ENCODE measurements around the gene CDC42SE1.
"Not testable (repeated sequence)": the region's sequence is repeated elsewhere in the genome, so short reads cannot be mapped to it uniquely, and the experiment has no call there.

CDC42SE1 gene, protein sequence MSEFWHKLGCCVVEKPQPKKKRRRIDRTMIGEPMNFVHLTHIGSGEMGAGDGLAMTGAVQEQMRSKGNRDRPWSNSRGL

DNA sequence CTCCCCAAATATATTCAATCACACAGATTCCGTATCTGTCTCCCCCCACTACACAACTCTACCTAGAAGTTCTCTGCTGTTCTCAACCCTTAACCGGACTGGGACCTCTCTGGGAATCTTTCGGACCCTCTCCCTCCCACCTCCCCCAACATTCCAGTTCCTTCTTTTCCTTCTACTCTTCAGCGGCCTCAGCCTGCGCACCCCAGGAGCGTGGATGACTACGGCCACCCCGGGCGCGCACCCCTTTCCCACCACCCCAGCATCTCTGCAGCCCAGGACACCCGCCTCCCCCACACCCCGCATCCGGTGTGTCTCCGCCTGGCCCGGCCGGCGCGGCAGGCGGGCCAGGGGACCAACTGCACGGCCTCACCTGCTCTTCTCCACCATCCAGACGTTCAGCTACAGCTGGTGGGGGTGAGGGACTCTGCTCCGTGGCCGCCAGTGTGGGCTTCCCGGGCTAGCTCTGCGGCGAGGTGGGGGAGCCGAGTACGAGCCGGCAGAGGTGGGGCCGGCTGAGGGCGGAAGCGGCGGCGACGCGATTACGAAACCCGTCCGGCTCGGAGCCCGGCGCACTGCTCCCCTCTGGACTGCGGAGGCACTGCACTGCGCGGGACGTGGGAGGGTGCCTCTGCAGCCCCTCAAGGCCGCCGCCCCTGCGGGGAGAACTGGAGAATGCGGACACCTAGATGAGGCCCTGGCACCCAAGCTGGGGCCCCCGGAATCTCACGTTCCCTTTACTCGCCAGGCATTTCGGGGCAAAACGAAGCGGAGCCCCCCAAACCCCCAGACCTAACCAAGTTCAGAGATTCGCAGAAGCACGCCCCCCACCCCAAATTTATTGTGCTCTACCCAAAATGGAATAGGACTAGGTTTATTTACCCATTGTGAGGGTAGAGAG, at the start of gene CDC42SE1:
Gene CDC42SE1 (minus strand): TSS at position 514 of the 898 bp plus-strand sequence. CDS start 3,892 bp downstream, outside the sequence.
- Histone ChIP-seq H3K9me3 (ENCODE audit: control insufficient read depth in 1 of 2, low read length in 2 of 2) (no peaks in the 10 kb centered on the region), H3K27ac (ENCODE audit: low read length) (peak within 1 kb of the TSS; percentile 98), H3K36me3 (ENCODE audit: control insufficient read depth in 1 of 2, insufficient read depth in 2 of 2, low read length in 2 of 2) (peaks cover 19 to 34% of the 10 kb centered on the region in 2 donors), H3K27me3 (ENCODE audit: low read depth, low read length) (no peaks in the 10 kb centered on the region), H3K4me1 (ENCODE audit: control insufficient read depth in 1 of 2, insufficient read depth in 2 of 2, low read length in 2 of 2) (peaks cover 7 to 41% of the 10 kb centered on the region in 2 donors), H3K4me3 (ENCODE audit: low read depth in 1 of 2, low read length in 2 of 2) (peak within 1 kb of the TSS; percentile 90 to 99)

DNA sequence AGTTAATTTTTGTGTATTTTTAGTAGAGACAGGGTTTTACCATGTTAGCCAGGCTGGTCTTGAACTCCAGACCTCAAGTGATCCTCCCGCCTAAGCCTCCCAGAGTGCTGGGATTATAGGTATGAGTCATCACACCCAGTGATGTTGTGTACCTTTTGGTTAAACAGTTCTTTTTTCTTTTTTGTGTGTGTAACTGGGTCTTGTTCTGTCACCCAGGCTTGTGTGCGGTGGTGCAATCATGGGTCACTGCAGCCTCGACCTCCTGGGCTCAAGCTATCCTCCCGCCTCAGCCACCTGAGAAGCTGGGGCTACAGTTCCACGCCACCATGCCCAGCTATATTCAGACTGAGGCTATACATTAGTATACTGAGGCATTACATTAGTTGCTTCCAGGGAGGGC, 48.9 kb upstream of the CDC42SE1 start:
- Histone ChIP-seq H3K27me3 (ENCODE audit: low read depth, low read length) (no peaks in the 10 kb centered on the region), H3K36me3 (ENCODE audit: control insufficient read depth in 1 of 2, insufficient read depth in 2 of 2, low read length in 2 of 2) (peaks cover 4 to 20% of the 10 kb centered on the region in 2 donors), H3K27ac (ENCODE audit: low read length) (no peak overlapping the region), H3K4me3 (ENCODE audit: low read depth in 1 of 2, low read length in 2 of 2) (no peak overlapping the region), H3K4me1 (ENCODE audit: control insufficient read depth in 1 of 2, insufficient read depth in 2 of 2, low read length in 2 of 2) (no peaks in the 10 kb centered on the region), H3K9me3 (ENCODE audit: control insufficient read depth in 1 of 2, low read length in 2 of 2) (no peaks in the 10 kb centered on the region)

DNA sequence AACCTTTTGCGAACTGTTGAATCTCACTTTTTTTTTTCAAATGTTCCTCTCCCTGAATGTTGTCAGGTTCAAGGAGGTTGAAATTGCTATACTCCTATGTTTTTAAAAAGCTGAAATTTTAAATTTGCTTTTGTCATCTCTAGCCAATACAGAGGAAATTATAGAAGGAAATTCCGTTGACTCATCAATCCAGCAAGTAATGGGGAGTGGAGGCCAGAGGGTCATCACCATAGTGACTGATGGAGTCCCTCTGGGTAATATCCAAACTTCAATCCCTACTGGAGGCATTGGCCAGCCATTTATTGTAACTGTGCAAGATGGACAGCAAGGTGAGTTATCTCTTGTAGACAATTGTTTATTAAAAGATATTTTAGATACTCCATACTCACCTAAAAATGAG, 47.5 kb upstream of the CDC42SE1 start:
- Histone ChIP-seq H3K4me3 (ENCODE audit: low read depth in 1 of 2, low read length in 2 of 2) (no peak overlapping the region), H3K4me1 (ENCODE audit: control insufficient read depth in 1 of 2, insufficient read depth in 2 of 2, low read length in 2 of 2) (no peaks in the 10 kb centered on the region), H3K27ac (ENCODE audit: low read length) (no peak overlapping the region), H3K9me3 (ENCODE audit: control insufficient read depth in 1 of 2, low read length in 2 of 2) (no peaks in the 10 kb centered on the region), H3K36me3 (ENCODE audit: control insufficient read depth in 1 of 2, insufficient read depth in 2 of 2, low read length in 2 of 2) (peaks cover 4 to 20% of the 10 kb centered on the region in 2 donors), H3K27me3 (ENCODE audit: low read depth, low read length) (no peaks in the 10 kb centered on the region)

DNA sequence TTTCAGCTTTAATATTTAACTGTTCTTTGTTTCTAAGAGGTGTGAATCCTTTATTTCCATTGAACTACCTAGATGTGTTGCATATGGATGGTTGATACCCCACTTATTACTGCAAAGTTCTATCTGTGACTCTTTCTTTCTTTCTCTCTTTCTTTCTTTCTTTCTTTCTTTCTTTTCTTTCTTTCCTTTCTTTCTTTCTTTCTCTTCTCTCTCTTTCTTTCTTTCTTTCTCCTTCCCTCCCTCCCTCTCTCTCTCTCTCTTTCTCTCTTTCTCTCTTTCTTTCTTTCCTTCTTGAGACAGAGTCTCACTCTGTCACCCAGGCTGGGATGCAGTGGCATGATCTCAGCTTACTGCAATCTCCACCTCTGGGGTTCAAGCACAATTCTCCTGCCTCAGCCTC, 45.2 kb upstream of the CDC42SE1 start:
- H3K9me3 ChIP-seq (ENCODE audit: control insufficient read depth in 1 of 2, low read length in 2 of 2): no peaks in the 10 kb centered on the region
- H3K27ac ChIP-seq (ENCODE audit: low read length): no peak overlapping the region
- peaks cover 4 to 20% of the 10 kb centered on the region in 2 donors for H3K36me3 ChIP-seq (ENCODE audit: control insufficient read depth in 1 of 2, insufficient read depth in 2 of 2, low read length in 2 of 2)
- no peak overlapping the region for H3K4me3 ChIP-seq (ENCODE audit: low read depth in 1 of 2, low read length in 2 of 2)
- no peaks in the 10 kb centered on the region for H3K27me3 ChIP-seq (ENCODE audit: low read depth, low read length)
- no peaks in the 10 kb centered on the region for H3K4me1 ChIP-seq (ENCODE audit: control insufficient read depth in 1 of 2, insufficient read depth in 2 of 2, low read length in 2 of 2)

DNA sequence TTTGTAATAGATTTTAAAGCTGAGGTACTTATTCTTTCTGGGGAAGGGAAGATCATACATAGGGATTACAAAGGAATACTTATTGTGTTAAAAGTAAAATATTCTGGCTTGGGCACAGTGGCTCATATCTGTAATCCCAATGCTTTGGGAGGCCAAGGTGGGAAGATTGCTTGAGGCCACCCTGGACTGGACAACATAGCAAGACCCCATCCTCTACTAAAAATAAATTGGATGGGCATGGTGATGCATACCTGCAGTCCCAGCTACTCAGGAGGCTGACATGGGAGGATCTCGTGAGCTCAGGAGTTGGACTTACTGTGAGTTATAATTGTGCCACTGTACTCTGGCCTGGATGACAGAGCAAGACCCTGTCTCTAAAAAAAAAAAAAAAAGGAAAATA, 38.7 kb upstream of the CDC42SE1 start:
- Histone ChIP-seq H3K27me3 (ENCODE audit: low read depth, low read length) (no peaks in the 10 kb centered on the region), H3K9me3 (ENCODE audit: control insufficient read depth in 1 of 2, low read length in 2 of 2) (no peaks in the 10 kb centered on the region), H3K4me3 (ENCODE audit: low read depth in 1 of 2, low read length in 2 of 2) (no peak overlapping the region), H3K36me3 (ENCODE audit: control insufficient read depth in 1 of 2, insufficient read depth in 2 of 2, low read length in 2 of 2) (peaks cover 0 to 13% of the 10 kb centered on the region in 2 donors), H3K27ac (ENCODE audit: low read length) (no peak overlapping the region), H3K4me1 (ENCODE audit: control insufficient read depth in 1 of 2, insufficient read depth in 2 of 2, low read length in 2 of 2) (no peaks in the 10 kb centered on the region)

DNA sequence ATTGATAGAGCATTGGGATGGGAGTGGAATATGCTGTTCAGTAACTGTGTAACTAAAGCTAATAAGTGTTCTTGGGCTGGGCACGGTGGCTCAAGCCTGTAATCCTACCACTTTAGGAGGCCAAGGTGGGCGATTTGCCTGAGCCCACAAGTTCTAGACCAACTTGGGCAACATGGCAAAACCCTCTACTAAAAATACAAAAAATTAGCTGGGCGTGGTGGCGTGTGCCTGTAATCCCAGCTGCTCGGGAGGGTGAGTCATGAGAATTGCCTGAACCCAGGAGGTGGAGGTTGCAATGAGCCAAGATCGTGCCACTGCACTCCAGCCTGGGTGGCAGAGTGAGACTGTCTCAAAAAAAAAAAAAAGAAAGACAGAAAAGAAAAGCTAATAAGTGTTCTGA, 38.0 kb upstream of the CDC42SE1 start:
- not testable (repeated sequence) for H3K9me3 ChIP-seq (ENCODE audit: control insufficient read depth in 1 of 2, low read length in 2 of 2); H3K27ac ChIP-seq (ENCODE audit: low read length)

DNA sequence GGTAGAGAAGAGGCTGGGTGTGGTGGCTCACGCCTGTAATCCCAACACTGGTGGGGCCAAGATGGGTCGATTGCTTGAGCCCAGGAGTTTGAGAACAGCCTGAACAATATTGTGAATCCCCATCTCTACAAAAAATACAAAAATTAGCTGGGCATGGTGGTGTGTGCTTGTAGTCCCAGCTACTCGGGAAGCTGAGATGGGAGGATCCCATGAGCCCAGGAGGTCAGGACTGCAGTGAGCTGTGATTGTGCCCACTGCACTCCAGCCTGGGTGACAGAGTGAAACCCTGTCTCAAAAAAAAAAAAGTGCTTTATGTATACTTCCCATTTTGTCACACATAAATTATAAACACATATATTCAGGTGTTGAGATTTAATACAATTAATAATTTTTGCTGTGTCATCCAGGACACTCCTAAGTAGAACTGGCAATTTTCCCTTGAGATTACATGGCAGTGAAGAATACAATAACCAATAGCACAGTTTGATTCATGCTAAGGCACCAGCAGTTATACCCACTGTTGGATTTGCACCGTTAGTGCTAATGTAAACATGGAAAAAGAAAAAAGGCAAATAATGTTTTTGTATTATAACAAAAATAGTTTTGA, 26.6 kb upstream of the CDC42SE1 start:
- Histone ChIP-seq H3K4me3 (ENCODE audit: low read depth in 1 of 2, low read length in 2 of 2) (no peak overlapping the region), H3K9me3 (ENCODE audit: control insufficient read depth in 1 of 2, low read length in 2 of 2) (no peaks in the 10 kb centered on the region), H3K36me3 (ENCODE audit: control insufficient read depth in 1 of 2, insufficient read depth in 2 of 2, low read length in 2 of 2) (no peaks in the 10 kb centered on the region), H3K4me1 (ENCODE audit: control insufficient read depth in 1 of 2, insufficient read depth in 2 of 2, low read length in 2 of 2) (no peaks in the 10 kb centered on the region), H3K27ac (ENCODE audit: low read length) (no peak overlapping the region), H3K27me3 (ENCODE audit: low read depth, low read length) (no peaks in the 10 kb centered on the region)

More for the DNA sequence above, 38.0 kb upstream of the CDC42SE1 start:
- H3K4me3 ChIP-seq (ENCODE audit: low read depth in 1 of 2, low read length in 2 of 2); H3K27me3 ChIP-seq (ENCODE audit: low read depth, low read length); H3K4me1 ChIP-seq (ENCODE audit: control insufficient read depth in 1 of 2, insufficient read depth in 2 of 2, low read length in 2 of 2): not testable (repeated sequence)
- peaks cover 0 to 13% of the 10 kb centered on the region in 2 donors for H3K36me3 ChIP-seq (ENCODE audit: control insufficient read depth in 1 of 2, insufficient read depth in 2 of 2, low read length in 2 of 2)

DNA sequence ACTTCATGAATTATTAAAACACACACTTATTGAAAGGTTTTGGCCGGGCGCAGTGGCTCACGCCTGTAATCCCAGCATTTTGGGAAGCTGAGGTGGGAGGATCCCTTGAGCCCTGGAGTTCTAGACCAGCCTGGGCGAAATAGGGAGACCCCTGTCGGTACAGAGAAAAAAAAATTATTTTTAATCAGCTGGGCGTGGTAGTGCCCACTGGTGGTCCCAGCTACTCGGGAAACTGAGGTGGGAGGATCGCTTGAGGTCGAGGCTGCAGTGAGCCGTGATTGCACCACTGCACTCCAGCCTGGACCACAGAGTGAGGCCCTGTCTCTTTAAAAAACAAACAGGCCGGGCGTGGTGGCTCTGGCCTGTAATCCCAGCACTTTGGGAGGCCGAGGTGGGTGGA, 12.8 kb upstream of the CDC42SE1 start:
- H3K4me1 ChIP-seq (ENCODE audit: control insufficient read depth in 1 of 2, insufficient read depth in 2 of 2, low read length in 2 of 2): peaks cover 0 to 7% of the 10 kb centered on the region in 2 donors
- no peaks in the 10 kb centered on the region for H3K9me3 ChIP-seq (ENCODE audit: control insufficient read depth in 1 of 2, low read length in 2 of 2)
- peaks cover 0 to 9% of the 10 kb centered on the region in 2 donors for H3K36me3 ChIP-seq (ENCODE audit: control insufficient read depth in 1 of 2, insufficient read depth in 2 of 2, low read length in 2 of 2)
- no peak overlapping the region for H3K27ac ChIP-seq (ENCODE audit: low read length)
- H3K27me3 ChIP-seq (ENCODE audit: low read depth, low read length): no peaks in the 10 kb centered on the region
- H3K4me3 ChIP-seq (ENCODE audit: low read depth in 1 of 2, low read length in 2 of 2): no peak overlapping the region

DNA sequence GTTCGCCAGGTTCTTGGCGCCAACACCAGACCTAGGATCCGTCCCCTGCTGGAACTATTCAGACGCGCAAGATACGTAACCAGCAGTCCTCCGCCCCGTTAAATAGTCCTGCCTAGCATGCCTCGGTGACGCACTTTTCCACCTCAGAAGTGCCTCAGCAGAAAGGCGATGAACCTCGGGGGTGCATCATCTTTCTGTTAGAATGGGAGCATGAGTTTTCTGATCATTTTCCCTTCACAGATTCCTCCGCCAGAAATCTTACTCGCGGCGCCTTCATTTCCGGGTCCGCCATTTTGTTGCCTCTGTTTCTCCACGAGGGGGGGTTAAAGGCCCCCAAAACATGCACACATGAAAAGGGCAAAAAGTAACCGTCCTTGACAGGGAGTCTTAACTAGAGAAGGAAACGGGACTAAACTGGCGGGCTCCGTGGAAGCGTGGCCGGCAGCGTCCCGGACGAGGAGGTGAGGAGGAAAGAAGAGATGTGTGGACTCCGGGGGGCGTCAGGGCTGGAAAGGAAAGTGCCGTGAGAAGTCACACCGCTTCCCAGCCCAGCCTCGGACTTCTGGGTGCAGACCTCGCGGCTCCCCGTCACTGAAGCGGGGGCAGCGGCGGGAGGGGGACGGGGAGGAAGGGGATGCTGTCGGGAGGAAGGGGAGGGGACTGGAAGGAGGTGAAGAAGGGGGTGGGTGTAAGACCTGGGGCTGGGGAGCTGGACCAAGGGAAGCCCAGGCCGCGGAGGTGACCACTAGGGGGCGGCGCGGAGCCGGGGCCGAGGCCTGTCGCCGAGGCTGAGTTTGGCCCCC, 11.3 kb upstream of the CDC42SE1 start, which contains the start of gene GABPB2:
Gene GABPB2 (plus strand): TSS at position 288 of the 803 bp plus-strand sequence. CDS start 17,429 bp downstream, outside the sequence.
- Histone ChIP-seq H3K4me1 (ENCODE audit: control insufficient read depth in 1 of 2, insufficient read depth in 2 of 2, low read length in 2 of 2) (peaks cover 0 to 7% of the 10 kb centered on the region in 2 donors), H3K27me3 (ENCODE audit: low read depth, low read length) (no peaks in the 10 kb centered on the region), H3K9me3 (ENCODE audit: control insufficient read depth in 1 of 2, low read length in 2 of 2) (no peaks in the 10 kb centered on the region), H3K27ac (ENCODE audit: low read length) (peak within 1 kb of the TSS; percentile 100), H3K4me3 (ENCODE audit: low read depth in 1 of 2, low read length in 2 of 2) (peak within 1 kb of the TSS; percentile 80 to 95), H3K36me3 (ENCODE audit: control insufficient read depth in 1 of 2, insufficient read depth in 2 of 2, low read length in 2 of 2) (peaks cover 0 to 9% of the 10 kb centered on the region in 2 donors)

DNA sequence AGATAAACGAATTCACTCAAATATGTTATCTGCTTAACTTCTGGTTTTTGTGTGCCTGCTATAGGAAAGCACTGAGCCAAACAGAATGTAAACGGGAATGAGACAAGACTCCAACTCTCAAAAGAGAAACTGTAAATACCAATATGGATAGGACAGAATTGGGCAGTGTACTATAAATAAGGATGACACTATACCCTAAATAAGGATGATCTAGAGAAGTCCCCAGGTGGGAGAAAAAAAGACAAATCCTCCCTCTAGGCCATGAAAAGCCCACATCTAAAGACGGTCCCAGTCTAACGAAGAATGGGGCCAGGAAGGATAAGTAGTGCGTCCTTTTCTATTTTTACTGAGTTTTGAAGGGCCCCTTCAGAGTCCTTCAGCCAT, 9.7 kb upstream of the CDC42SE1 start:
- Histone ChIP-seq H3K4me3 (ENCODE audit: low read depth in 1 of 2, low read length in 2 of 2) (no peak overlapping the region), H3K9me3 (ENCODE audit: control insufficient read depth in 1 of 2, low read length in 2 of 2) (no peaks in the 10 kb centered on the region), H3K36me3 (ENCODE audit: control insufficient read depth in 1 of 2, insufficient read depth in 2 of 2, low read length in 2 of 2) (peaks cover 0 to 9% of the 10 kb centered on the region in 2 donors), H3K27me3 (ENCODE audit: low read depth, low read length) (no peaks in the 10 kb centered on the region), H3K27ac (ENCODE audit: low read length) (no peak overlapping the region), H3K4me1 (ENCODE audit: control insufficient read depth in 1 of 2, insufficient read depth in 2 of 2, low read length in 2 of 2) (peaks cover 0 to 7% of the 10 kb centered on the region in 2 donors)

DNA sequence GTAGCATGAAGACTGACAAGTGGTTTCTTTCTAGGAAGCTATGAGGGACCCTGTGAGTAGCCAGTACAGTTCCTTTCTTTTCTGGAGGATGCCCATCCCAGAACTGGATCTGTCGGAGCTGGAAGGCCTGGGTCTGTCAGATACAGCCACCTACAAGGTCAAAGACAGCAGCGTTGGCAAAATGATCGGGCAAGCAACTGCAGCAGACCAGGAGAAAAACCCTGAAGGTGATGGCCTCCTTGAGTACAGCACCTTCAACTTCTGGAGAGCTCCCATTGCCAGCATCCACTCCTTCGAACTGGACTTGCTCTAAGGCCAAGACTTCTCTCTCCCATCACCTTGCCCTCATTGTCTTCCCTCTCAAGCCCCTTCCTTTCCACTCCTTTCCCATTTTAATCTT, 7.8 kb upstream of the CDC42SE1 start:
- Histone ChIP-seq H3K4me1 (ENCODE audit: control insufficient read depth in 1 of 2, insufficient read depth in 2 of 2, low read length in 2 of 2) (peaks cover 0 to 7% of the 10 kb centered on the region in 2 donors), H3K36me3 (ENCODE audit: control insufficient read depth in 1 of 2, insufficient read depth in 2 of 2, low read length in 2 of 2) (peaks cover 0 to 3% of the 10 kb centered on the region in 2 donors), H3K27me3 (ENCODE audit: low read depth, low read length) (no peaks in the 10 kb centered on the region), H3K9me3 (ENCODE audit: control insufficient read depth in 1 of 2, low read length in 2 of 2) (no peaks in the 10 kb centered on the region), H3K4me3 (ENCODE audit: low read depth in 1 of 2, low read length in 2 of 2) (no peak overlapping the region), H3K27ac (ENCODE audit: low read length) (no peak overlapping the region)

All from muscle layer of duodenum (tissue), 2 donors.